Nephron progenitor cell (in vitro differentiated cells): ENCODE data around the gene ARID5B.

Source experiments
- DNase-seq: peaks from one replicate; pipeline ENCODE4 v3.0.0; 2021
- H3K27ac Mint-ChIP-seq: 2 replicates; pipeline ENCODE4 v1.8.0; 2021; ENCODE audit warnings: mild to moderate bottlenecking, moderate library complexity, mixed read lengths
- H3K27me3 Mint-ChIP-seq: 2 replicates; pipeline ENCODE4 v1.8.0; 2021; ENCODE audit warnings: mild to moderate bottlenecking, low read depth, mixed read lengths; ENCODE audit not compliant: poor library complexity
- H3K36me3 Mint-ChIP-seq: 2 replicates; pipeline ENCODE4 v1.8.0; 2021; ENCODE audit warnings: low read depth, mixed read lengths
- H3K4me1 Mint-ChIP-seq: 2 replicates; pipeline ENCODE4 v1.8.0; 2021; ENCODE audit warnings: mixed read lengths
- H3K4me3 Mint-ChIP-seq: 2 replicates; pipeline ENCODE4 v1.8.0; 2021; ENCODE audit warnings: mild to moderate bottlenecking, moderate library complexity, mixed read lengths
- H3K9me3 Mint-ChIP-seq: 2 replicates; pipeline ENCODE4 v1.8.0; 2021; ENCODE audit warnings: mild to moderate bottlenecking, moderate library complexity, mixed read lengths
- CTCF ChIP-seq: fragments of 200-600 bp; sonication (generic); IDR thresholded peaks from 2 replicates; pipeline ENCODE4 v1.5.0; 2021; ENCODE audit warnings: antibody characterized with exemption

ARID5B gene

GRCh38 chr10:62019013-62019684, 117.7 kb downstream of the ARID5B start:
- TF ChIP-seq CTCF: no peak
- Mint-ChIP-seq H3K4me3 (no peak overlapping the region), H3K36me3 (peaks cover 23% of the 10 kb centered on the region), H3K27me3 (peaks cover 2% of the 10 kb centered on the region), H3K4me1 (peaks cover 27% of the 10 kb centered on the region), H3K27ac (peak overlapping the region; percentile 91), H3K9me3 (peaks cover 10% of the 10 kb centered on the region)
- no peak for DNase-seq

- no peak for DNase-seq
- Mint-ChIP-seq H3K27ac (peak overlapping the region; percentile 91), H3K36me3 (peaks cover 24% of the 10 kb centered on the region), H3K9me3 (peaks cover 10% of the 10 kb centered on the region), H3K27me3 (no peaks in the 10 kb centered on the region), H3K4me1 (peaks cover 27% of the 10 kb centered on the region), H3K4me3 (no peak overlapping the region)
- no peak for TF ChIP-seq CTCF
Observed at GRCh38 chr10:62019685-62020359, 118.3 kb downstream of the ARID5B start.

GRCh38 chr10:62021128-62021665, 119.7 kb downstream of the ARID5B start:
- H3K9me3 Mint-ChIP-seq: peaks cover 10% of the 10 kb centered on the region
- TF ChIP-seq CTCF: no peak
- H3K27ac Mint-ChIP-seq: no peak overlapping the region
- H3K27me3 Mint-ChIP-seq: no peaks in the 10 kb centered on the region
- H3K4me3 Mint-ChIP-seq: no peak overlapping the region
- peaks cover 32% of the 10 kb centered on the region for H3K4me1 Mint-ChIP-seq
- peaks cover 29% of the 10 kb centered on the region for H3K36me3 Mint-ChIP-seq
- no peak for DNase-seq

- peaks cover 10% of the 10 kb centered on the region for H3K9me3 Mint-ChIP-seq
- H3K4me3 Mint-ChIP-seq: no peak overlapping the region
- no peak for TF ChIP-seq CTCF
- H3K4me1 Mint-ChIP-seq: peaks cover 32% of the 10 kb centered on the region
- DNase-seq: no peak
- no peaks in the 10 kb centered on the region for H3K27me3 Mint-ChIP-seq
- H3K27ac Mint-ChIP-seq: no peak overlapping the region
- peaks cover 29% of the 10 kb centered on the region for H3K36me3 Mint-ChIP-seq
Observed at GRCh38 chr10:62021978-62022802, 120.7 kb downstream of the ARID5B start.

- TF ChIP-seq CTCF: no peak
- Mint-ChIP-seq H3K27me3 (no peaks in the 10 kb centered on the region), H3K9me3 (peaks cover 10% of the 10 kb centered on the region), H3K27ac (no peak overlapping the region), H3K36me3 (peaks cover 29% of the 10 kb centered on the region), H3K4me3 (no peak overlapping the region), H3K4me1 (peaks cover 36% of the 10 kb centered on the region)
- DNase-seq: no peak
Observed at GRCh38 chr10:62022830-62023229, 121.3 kb downstream of the ARID5B start.
